C1 segment of cervical spinal cord (tissue), 14 donors: ENCODE results near the gene JMJD1C.

Source experiments
- DNase-seq, 14 donors: peaks; one replicate each; lab custom pipeline; 2025; lab: John Stamatoyannopoulos, UW

Gene JMJD1C

DNA sequence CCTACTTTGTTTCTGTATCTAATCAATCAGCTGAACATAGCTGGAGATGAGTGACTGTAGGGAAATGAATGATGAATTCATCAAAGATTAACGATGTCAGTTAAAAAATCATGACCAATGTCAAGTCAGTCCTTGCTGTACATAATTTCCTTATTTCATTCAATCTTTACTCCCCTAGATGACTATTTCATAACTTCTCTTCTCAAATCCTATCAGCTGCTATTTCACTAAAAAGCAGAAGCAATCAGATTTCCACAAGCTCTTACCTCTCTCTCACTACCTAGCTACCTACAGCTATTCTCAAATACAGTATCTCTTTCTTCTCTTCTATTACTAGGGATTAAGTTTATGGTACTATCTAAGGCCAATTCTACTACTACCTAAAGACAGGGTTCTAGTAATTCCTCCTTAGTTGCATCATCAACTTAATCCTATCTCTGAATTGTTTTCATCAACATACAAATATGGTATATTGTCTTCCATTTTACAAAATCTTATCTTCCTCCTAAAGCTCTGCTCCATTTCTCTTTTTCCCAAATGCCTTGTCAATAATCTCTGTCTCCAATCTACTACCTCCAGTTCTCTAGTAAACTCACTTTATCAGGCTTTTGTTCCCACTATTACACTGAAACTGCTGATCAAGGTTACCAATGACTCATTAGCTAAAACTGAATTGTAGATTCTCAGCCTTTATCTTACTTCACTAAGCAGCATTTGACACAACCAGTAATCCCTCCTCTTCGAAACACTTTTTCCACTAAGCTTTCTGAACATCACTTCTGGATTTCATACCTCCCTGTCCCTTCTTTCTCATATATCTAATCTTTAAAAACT lies 28.4 kb downstream of the JMJD1C start:
- no peak for DNase-seq

DNA sequence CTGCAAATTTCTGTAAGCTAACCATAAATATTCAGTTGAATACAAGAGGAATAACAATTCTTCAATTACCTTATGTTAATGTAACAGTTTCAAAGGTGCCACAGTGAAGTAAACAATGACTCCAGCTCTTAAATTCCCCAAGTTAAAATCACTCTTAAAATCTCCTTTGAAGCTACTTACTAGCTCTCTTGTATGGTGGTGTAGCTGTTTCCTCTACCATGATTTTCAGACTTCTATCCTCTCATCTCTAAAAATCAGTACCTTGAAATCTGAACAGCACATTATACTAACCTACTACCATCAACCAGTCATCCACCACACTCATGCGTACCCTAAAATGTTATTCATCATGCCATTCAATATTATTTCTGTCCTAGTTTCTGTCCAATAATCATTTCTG lies 29.6 kb downstream of the JMJD1C start:
- no peak for DNase-seq

DNA sequence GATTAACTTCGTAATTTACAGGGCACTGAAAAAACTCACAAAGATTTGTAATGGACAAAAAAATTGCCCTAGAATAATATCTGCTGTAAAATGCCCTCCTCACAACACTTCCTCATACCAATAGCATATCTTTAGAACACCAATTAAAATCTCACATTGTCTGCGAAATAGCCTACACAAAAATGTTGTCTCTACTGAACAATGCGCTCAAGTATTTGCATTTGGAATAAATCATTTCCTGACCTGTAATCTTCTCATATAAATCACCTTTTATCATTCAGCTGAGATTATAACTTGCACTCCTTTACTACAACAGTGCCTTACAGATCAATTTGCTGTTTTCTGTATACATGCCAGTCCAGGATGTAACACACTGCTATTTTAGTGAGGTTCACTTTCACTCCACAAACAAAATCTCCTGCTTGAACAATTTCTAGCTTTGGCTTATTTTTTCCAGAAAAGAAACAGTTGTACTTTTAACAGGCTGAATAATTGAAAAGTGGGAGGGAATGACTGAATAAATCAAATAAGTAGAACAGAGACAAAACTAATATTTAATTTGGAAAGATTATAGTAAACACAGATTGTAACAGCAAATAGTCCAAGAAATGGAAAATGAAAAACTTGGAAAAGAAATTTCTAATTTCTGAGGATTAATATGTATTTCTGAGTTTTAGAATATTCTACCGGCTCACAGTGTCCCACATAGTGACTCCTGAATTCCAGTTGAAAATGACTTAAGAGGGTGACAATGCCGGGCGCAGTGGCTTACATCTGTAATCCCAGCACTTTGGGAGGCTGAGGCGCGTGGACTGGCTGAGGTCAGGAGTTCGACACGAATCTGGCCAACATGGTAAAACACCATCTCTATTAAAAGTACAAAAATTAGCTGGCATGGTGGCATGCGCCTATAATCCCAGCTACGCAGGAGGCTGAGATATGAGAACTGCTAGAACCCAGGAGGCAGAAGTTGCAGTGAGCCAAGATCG lies 30.6 kb downstream of the JMJD1C start:
- DNase-seq: no peak

DNA sequence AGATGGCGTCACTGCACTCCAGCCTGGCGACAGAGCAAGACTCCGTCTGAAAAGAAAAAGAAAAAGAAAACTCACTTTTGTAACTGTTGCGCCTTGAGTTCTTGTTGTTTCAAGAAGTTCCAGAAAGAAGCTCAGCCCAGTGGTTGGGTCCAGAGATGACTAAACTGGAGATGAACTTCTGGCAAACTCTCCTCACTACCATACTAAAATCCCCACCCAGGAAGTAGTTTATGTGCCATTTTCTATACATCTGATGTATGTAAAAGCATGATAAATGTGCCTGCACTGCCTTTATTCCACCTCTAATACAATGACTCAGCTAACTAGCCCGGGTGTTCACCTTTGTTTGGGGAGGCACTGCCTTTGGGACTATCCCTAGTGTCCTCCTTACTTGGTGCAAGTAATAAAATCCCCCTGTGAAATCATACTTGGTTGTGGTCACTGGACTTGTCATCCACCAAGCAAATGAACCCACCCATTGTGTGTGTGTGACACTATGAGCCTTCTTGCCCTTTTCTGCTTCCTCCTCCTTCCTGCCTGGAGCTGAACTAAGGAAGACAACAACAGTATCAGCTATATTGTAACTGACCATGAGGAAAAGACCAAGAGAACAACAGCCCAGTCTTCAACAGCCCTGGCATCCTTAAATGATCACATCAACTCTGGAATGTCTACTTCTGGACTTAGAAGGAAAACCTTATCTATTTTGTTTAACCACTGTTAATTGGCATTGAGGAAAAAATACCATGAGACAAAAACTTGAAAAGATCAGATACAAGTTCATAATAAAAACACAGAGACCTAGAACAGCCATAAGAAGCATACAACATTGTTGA lies 33.6 kb downstream of the JMJD1C start:
- no peak for DNase-seq

DNA sequence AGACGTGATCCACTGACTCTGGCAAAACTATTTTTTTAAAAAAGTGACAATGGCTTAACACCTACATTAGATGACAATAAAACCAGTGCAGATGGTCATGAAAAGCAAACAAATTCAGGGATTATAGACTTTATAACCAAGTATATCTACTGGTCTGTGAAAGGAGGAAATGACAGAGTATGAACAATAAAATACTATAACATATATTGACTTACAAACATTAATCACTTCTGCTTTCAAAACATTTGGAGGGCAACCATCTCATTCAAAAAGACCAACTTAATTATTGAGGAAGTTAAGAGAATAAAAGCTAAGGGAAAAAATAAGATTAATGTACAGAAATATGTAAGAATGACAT lies 34.8 kb downstream of the JMJD1C start:
- no peak for DNase-seq

DNA sequence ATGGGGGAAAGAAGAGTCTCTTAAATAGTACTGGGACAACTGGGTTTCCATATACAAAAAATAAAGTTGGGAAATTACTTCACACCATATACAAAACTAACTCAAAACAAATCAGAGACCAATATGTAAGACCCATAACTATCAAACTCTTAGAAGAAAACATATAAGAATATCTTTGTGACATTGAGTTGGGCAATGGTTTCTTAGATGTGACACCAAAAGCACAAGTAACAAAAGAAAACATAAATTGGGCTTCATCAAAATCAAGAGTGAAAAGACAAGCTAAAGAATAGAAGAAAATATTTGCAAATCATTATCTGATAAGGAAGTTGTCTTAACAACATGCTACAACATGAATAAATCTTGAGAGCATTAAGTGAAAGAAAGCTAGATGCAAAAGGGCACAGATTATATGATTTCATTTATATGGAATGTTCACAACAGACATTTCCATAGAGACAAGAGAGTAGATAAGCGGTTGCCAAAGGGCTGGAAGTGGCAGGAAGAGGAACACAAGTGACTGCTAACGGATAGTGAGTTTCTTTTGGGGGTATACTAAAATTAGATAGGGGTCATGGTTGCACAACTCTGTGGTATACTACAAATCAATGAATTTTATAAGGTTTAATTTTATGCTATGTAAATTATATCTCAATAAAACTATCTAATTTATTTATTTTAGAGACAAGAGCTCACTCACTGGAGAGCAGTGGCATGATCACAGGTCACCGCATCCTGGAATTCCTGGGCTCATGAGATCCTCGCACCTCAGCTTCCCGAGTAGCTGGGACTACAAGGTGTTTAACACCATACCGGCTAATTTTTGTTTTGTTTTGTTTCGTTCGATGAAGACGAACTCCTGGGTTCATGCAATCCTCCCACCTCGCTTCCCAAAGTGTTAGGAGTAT lies 35.4 kb downstream of the JMJD1C start:
- DNase-seq: no peak

DNA sequence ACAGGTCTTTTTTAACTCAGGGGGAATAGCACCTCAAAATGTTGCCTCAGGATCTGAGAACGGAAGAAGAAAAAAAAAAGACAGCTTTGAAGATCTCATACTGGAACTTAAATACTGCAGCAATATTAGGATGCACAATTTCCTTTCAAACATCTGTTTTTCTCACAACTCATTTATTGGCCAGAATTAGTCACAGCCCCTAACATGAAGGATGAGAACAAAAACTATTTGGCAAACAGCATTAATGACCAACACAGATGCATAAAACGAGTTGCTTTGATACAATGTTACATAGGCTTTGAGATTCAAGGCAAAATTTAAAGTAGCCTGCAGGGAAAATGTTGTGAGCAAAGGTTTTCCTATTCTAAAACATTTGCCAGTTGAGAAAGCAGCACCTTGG lies 36.5 kb downstream of the JMJD1C start:
- no peak for DNase-seq

DNA sequence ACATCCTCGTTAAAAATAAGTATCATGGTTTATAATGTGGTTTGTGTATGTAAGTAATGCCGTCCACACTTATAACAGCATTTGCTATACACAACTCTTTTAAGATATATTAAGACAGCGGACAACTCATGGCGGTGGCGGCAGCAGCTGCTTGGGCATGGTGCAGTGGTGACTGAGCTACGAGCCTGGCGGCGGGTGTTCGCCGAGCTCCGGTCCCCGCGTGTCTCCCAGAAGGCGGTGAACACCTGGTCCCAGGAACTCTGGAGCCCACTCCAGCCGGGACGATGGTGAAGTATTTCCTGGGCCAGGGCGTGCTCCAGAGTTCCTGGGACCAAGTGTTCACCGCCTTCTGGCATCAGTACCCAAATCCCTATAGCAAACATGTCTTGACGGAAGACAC lies 38.8 kb downstream of the JMJD1C start:
- DNase-seq: no peak

DNA sequence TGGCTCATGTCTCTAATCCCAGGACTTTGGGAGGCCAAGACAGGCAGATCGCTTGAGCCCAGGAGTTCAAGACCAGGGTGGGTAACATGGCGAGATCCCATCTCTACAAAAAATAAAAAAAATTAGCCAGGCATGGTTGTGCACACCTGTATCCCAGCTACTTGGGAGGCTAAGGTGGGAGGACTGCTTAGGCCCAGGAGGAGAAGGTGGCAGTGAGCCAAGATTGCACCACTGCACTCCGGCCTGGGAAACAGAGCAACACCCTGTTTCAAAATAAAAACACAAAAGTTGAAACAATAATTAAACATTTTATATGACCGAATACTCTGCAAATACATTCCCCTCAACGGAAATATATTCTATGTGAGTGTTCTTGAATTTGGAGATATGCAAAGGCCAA lies 40.3 kb downstream of the JMJD1C start:
- DNase-seq: no peak

DNA sequence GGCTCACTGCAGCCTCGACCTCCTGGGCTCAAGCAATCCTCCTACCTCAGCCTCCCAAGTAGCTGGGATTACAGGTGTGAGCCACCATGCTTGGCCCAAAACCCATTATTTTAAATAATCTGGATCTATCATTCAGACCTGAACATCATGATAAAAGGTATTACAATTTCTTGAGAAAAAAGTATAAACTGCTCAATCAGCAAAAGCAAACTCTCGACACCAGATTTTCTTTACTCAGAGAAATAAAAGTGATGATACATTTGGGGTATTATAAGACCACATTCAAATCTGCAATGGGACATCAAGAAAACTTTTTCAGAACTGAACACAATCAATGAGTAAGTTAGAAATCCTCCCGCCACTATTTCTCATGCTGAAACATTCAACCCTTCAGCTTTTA lies 41.2 kb downstream of the JMJD1C start:
- DNase-seq: no peak

DNA sequence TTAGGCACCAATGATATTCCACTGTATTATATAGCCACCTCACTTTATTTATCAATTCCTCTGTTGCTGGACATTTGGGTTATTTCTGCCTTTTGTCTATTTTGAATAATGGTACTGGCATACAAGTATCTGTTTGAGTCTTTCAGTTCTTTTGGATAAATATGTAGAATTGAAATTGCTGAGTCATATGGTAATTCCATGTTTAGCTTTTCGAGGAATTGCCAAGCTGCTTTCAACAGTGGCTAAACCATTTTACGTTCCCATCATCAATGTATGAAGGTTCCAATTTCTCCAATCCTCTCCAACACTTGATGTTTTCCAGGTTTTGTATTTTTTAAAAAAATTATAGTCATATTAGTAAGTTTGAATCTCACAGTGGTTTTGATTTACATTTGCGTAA lies 42.3 kb downstream of the JMJD1C start:
- DNase-seq: no peak

DNA sequence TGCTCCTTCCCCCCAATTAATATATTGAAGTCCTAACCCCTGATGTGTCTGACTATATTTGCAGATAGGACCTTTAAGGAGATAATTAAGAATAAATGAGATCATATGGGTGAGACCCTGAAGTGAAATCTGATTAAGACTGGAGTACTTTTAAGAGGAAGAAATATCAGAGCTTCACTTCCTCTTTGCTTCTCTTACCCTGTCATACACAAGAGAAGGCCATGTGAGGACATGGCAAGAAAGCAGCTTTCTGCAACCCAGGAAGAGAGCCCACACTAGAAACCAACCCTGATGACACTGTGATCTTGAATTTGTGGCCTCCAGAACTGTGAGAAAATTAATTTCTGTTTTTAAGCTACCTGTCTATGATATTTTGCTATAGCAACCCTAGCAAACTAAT lies 44.2 kb downstream of the JMJD1C start:
- DNase-seq: no peak

DNA sequence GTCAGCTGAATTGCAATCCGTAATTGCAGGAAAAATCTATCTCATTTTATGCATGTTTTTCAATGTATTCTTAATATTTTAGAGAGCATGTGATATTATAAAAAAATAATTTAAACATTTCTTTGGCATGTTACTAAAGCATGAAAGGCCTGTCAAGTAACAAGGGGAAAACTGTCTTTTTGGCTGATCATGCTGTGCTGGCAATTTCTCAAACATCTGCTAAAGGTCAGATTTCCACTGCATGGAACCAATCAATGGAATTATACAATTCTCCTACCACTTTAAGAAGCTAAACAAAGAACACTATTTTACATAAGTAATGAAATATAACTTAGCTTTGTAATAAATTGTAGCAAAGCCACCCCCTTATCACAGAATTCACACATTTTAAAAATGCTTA lies 49.4 kb downstream of the JMJD1C start:
- DNase-seq: no peak

DNA sequence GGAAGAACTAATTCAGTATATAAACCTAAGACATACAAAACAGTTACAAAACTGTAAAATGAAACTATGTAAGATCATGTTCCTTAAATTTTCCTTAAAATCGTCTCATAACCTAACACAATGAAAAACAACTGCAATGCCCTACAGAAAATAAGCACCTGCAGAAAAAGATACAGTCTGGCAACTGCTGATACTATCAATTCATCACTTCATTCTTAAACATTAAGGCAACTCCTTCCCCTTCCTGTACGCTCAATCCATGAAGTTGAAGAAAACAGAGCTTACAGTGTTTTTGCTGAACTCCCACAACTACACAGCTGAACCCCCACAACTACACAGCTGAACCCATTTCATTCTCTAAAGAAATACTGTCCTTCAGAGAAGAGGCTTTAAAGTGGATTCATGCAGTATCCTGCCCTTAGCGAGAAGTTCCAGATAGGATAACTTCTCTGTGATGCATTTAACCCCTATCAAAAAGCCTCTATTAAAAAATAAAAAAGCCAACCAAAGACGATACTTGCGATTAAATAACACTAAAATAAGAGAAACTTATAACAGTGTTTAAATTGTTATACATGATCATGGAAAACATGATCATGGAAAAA lies 50.0 kb downstream of the JMJD1C start:
- DNase-seq: no peak

DNA sequence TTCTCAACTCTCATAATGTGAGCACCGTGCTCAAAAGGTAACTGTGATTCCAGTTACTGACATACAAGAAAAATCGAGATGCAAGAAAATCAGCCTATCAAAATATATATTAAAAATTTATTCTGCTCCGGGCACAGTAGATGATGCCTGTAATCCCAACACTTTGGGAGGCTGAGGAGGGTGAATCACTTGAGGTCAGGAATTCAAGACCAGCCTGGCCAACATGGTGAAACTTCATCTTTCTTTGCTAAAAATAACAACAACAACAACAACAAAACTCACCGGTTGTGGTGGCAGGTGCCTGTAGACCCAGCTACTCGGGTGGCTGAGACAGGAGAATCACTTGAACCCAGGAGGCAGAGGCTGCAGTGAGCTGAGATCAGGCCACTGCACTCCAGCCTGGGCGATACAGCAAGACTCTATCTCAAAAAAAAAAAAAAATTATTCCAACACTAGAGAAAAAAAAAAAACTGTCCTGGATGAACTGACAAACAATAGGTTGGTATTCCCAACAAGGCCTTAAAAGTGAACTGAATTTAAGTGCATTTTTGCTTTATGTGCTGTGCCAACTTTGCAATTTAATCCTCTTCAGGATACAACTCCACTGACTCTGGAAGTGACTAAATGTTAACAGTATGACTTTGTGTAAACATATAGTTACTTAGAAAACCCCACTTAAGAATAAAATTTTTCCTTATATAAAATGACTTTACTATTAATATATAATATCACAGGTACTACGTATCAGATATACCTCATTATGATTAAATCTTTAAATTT lies 51.1 kb downstream of the JMJD1C start:
- DNase-seq: no peak

DNA sequence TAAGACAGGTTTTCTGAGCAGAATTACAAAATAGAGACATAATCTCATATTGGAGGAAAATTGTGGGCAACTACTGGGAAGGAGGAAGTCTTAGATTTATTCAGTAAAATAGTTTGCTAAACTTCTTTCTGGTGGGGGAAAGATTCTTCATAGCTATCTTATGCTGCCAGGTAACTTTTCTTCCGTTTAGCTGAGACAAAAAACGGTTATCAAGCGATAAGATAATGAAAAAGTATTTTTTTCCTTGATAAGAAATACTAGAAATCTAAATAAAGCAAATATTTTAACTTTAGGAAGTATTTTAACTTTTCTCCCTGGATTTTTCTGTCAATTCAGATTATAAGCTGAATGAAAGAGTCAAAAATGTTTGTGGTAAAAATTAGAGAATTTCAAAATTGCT lies 52.3 kb downstream of the JMJD1C start:
- no peak for DNase-seq

DNA sequence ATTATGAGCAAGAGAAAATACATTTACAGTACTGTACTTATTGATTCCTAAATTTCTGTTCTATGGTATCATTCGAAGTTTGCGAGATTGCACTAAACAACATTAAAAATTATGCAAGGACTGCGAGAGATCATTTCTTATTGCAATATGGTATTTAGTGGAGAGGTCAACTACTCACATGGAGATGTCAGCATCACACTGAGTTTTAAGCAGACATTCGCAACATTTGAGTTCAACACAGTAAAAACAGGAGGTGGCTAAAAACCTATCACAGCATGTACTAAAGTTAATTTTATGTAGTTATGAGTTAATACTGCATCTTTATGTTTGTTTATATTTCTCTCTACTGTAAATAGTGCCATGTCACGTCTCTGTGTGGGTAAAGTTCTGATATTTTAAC lies 53.5 kb downstream of the JMJD1C start:
- DNase-seq: no peak

DNA sequence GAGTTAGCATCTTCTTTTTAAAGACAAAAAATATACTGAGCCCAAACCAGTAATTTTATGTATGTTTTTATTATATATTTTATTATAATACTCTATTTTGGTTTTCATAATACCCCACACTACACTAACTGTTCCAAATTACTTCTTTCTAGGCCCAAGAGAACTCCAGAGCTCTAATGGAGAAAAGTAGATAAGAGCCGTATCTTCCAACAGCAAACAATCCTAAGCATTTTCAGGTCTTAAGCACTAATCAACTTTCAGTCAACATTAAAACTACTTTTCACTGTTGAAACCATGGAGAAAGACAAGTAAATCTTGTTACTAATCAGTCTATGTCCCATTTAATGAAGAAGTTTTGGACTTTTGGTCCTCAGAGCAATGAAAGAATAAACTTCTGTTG lies 55.1 kb downstream of the JMJD1C start:
- DNase-seq: no peak

DNA sequence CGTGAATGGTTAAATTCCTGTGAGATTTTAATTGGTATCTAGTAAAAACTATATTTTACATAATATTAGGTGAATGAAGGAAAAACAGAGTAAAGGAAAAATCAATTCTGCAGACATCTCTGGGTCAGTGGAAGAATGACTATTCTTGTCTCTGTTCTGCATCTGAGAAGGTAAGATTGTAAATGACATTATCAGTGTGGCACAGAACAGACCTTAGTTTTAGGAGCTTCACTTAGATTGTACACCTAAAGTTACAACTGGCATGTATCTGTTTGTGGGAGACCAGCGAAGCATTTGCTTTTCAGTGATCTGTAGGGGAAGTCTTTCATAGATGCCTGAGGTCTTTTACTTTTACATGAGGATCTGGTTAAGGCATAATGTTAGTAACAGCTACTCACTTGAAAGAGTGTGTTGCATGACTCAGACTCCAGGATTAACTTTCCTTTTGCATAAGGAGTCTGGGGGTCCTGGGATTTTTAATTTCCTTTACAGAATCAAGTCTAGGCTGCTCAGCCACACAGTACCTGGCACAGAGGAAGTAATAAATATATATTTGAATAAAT lies 56.2 kb downstream of the JMJD1C start:
- no peak for DNase-seq
